Kidney epithelial cell (primary cell): ENCODE measurements around the gene VASP. TPM values are rescaled to one million over a fixed set of nuclear protein-coding genes. Genes with fewer than 3 reads are reported as not detected.

Experiments
- DNase-seq: peaks from one replicate; pipeline ENCODE4 v3.0.0-alpha.2; 2010; ENCODE audit warnings: low read depth
- H3K27me3 ChIP-seq: 2 replicates; pipeline ENCODE4 v1.6.0; 2011; ENCODE audit warnings: low read length; ENCODE audit not compliant: control insufficient read depth, insufficient read depth
- H3K36me3 ChIP-seq: 2 replicates; pipeline ENCODE4 v1.5.1; 2011; ENCODE audit warnings: low read length; ENCODE audit not compliant: control insufficient read depth, insufficient read depth
- H3K4me3 ChIP-seq: 2 replicates; pipeline ENCODE4 v1.5.1; 2011; ENCODE audit warnings: low read depth, mild to moderate bottlenecking, control low read depth, low read length
- CTCF ChIP-seq: IDR thresholded peaks from 2 replicates; pipeline ENCODE4 v1.5.1; 2011; ENCODE audit warnings: mild to moderate bottlenecking, moderate library complexity, low read length, control low read depth, inconsistent platforms; ENCODE audit not compliant: insufficient read depth, poor library complexity, severe bottlenecking
- total RNA-seq: library from RNA; depleted of rRNA; stranded (reverse); fragments of >200 nt; gene quantifications from 2 replicates; pipeline ENCODE4 v1.2.3, GENCODE V29; 2015

VASP gene
- total RNA-seq, 1 donor from 2014 or later = 228 TPM

DNA sequence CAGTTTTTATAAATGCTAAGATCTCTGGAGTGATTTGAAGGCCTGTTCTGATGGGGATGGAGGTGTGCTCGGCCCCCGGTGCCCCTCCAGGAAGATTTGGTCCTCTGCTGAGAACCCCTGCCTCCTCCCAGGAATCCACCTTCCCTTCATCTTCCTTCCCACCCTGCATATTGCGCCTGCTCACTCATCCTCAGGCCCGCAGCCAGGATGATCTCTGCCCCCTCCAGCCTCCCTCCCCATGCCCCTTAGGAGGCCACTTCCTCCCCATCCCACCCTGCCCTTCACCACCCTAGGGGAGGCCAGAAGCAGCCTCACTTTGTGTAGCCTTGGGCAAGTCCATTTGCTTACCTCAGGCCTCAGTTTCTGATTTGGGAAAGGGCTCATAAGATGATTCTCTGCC, 19.7 kb downstream of the VASP start:
- Histone ChIP-seq H3K36me3 (no peaks in the 10 kb centered on the region), H3K4me3 (no peak overlapping the region), H3K27me3 (peaks cover 5% of the 10 kb centered on the region)
- TF ChIP-seq CTCF = no peak
- DNase-seq = no peak

DNA sequence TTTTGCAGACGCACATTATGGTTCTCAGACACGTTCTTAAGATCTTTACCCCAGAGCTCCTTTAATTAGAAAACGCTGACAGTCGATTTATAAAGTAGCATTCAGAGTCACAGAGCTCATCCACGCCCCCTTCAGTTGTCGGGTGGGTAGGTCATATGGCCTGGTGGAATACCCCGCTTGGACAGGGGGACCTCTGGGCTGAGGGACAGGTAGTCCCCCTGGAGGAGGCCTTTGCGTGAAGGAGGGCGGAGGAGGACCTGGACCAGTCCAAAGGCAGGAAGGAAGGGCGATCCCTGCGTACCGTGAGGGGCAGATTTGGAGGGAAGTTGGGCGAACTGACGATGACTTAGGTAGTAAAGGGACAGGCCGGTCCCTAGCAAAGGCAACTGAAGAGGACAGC, 20.5 kb downstream of the VASP start:
- DNase-seq = no peak
- no peak for TF ChIP-seq CTCF
- Histone ChIP-seq H3K4me3 (no peak overlapping the region), H3K36me3 (no peaks in the 10 kb centered on the region), H3K27me3 (peaks cover 5% of the 10 kb centered on the region)

DNA sequence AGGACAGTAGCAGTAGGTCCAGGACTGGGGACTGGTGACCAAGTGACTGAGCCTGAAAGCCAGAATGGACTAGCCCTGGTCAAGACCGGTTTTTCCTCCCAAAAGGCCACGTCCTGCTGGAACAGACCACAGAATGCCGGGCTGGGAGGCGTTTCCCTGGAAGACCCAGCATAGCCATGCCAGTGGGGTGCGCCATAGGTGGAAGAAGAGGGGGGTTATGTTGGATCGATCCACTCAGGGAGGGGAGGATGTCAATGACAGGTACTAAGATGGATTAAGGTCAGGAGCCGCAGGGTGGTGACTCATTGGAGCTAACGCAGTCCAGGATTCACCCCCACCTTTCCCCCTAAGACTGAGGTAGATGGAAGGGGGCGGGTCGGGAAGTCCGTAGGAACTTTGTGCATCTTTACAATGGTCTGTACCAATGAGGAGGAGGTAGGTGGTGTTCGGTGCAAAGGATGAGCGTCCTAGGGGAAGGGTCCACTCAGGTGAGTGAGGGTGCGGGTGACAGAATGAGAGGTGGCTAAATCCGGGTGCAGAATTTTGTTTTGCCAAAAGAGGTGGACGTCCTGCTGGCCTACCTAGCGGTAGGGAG, 21.0 kb downstream of the VASP start:
- Histone ChIP-seq H3K27me3 (peaks cover 5% of the 10 kb centered on the region), H3K4me3 (peak overlapping the region; percentile 37), H3K36me3 (no peaks in the 10 kb centered on the region)
- no peak for DNase-seq
- TF ChIP-seq CTCF = no peak

- no peaks in the 10 kb centered on the region for H3K36me3 ChIP-seq
- peak overlapping the region; percentile 37 for H3K4me3 ChIP-seq
- no peak for DNase-seq
Observed at GRCh38 chr19:45528744-45529419, 21.6 kb downstream of the VASP start.

GRCh38 chr19:45529420-45529785, 22.1 kb downstream of the VASP start:
- Histone ChIP-seq H3K36me3 (no peaks in the 10 kb centered on the region), H3K4me3 (no peak overlapping the region), H3K27me3 (peaks cover 5% of the 10 kb centered on the region)
- no peak for TF ChIP-seq CTCF
- no peak for DNase-seq

More at GRCh38 chr19:45528744-45529419, 21.6 kb downstream of the VASP start:
- TF ChIP-seq CTCF = peak; percentile 13
- H3K27me3 ChIP-seq = peaks cover 5% of the 10 kb centered on the region

- Histone ChIP-seq H3K27me3 (peaks cover 5% of the 10 kb centered on the region), H3K4me3 (no peak overlapping the region)
- DNase-seq = no peak
Observed at GRCh38 chr19:45531349-45531748, 24.1 kb downstream of the VASP start.

More at GRCh38 chr19:45531349-45531748, 24.1 kb downstream of the VASP start:
- no peaks in the 10 kb centered on the region for H3K36me3 ChIP-seq
- no peak for TF ChIP-seq CTCF
